ENCODE measurements around the gene FOXF1. TPM values are rescaled to one million over a fixed set of nuclear protein-coding genes. Genes with fewer than 3 reads are reported as not detected.

The FOXF1 gene
- total and polyA plus RNA-seq, 8 donors: 21.7 to 51.1 (median 41.0) TPM

GRCh38 chr16:86465434-86465833, 44.9 kb upstream of the FOXF1 start:
- no peak for TF ChIP-seq CTCF (IDR thresholded peaks at IDR 0.05)
- Histone ChIP-seq H3K9me3 (peaks cover 0 to 12% of the 10 kb centered on the region in 2 donors), H3K4me3 (no peak overlapping the region), H3K36me3 (no peaks in the 10 kb centered on the region), H3K4me1 (no peaks in the 10 kb centered on the region), H3K27me3 (no peaks in the 10 kb centered on the region), H3K27ac (no peak overlapping the region)
- intact Hi-C loops (cut with DNase I): no loop called here
- DNase-seq (no peak), ATAC-seq (no peak)

- Histone ChIP-seq H3K36me3 (no peaks in the 10 kb centered on the region), H3K9me3 (peaks cover 0 to 1% of the 10 kb centered on the region in 2 donors), H3K27ac (no peak overlapping the region), H3K27me3 (no peaks in the 10 kb centered on the region), H3K4me3 (no peak overlapping the region), H3K4me1 (no peaks in the 10 kb centered on the region)
- ATAC-seq (no peak), DNase-seq (no peak)
- intact Hi-C loops (cut with DNase I): no loop called here
- TF ChIP-seq CTCF (IDR thresholded peaks at IDR 0.05): no peak
Observed at GRCh38 chr16:86466696-86467406, 43.5 kb upstream of the FOXF1 start.

- H3K36me3 ChIP-seq: no peaks in the 10 kb centered on the region
- peaks cover 0 to 5% of the 10 kb centered on the region in 2 donors for H3K9me3 ChIP-seq
- H3K27ac ChIP-seq: no peak overlapping the region
- H3K4me1 ChIP-seq: no peaks in the 10 kb centered on the region
- no peak overlapping the region for H3K4me3 ChIP-seq
- H3K27me3 ChIP-seq: no peaks in the 10 kb centered on the region
- no peak for TF ChIP-seq CTCF (IDR thresholded peaks at IDR 0.05)
- ATAC-seq (no peak), DNase-seq (no peak)
- intact Hi-C loops (cut with DNase I): no loop called here
Observed at GRCh38 chr16:86467490-86467889, 42.8 kb upstream of the FOXF1 start.

GRCh38 chr16:86470964-86471363, 39.4 kb upstream of the FOXF1 start:
- DNase-seq (no peak), ATAC-seq (no peak)
- TF ChIP-seq CTCF (IDR thresholded peaks at IDR 0.05): no peak
- H3K4me1 ChIP-seq: no peaks in the 10 kb centered on the region
- intact Hi-C loops (cut with DNase I): no loop called here
- H3K27ac ChIP-seq: no peak overlapping the region
- H3K36me3 ChIP-seq: no peaks in the 10 kb centered on the region
- H3K4me3 ChIP-seq: no peak overlapping the region
- H3K27me3 ChIP-seq: peaks cover 0 to 10% of the 10 kb centered on the region in 2 donors
- H3K9me3 ChIP-seq: peaks cover 0 to 3% of the 10 kb centered on the region in 2 donors

GRCh38 chr16:86471896-86472295, 38.4 kb upstream of the FOXF1 start:
- peaks cover 0 to 17% of the 10 kb centered on the region in 2 donors for H3K27me3 ChIP-seq
- H3K27ac ChIP-seq: no peak overlapping the region
- no peak for ATAC-seq

More at GRCh38 chr16:86471896-86472295, 38.4 kb upstream of the FOXF1 start:
- TF ChIP-seq CTCF (IDR thresholded peaks at IDR 0.05): no peak
- DNase-seq: no peak
- Histone ChIP-seq H3K9me3 (peaks cover 0 to 3% of the 10 kb centered on the region in 2 donors), H3K4me1 (peaks cover 0 to 2% of the 10 kb centered on the region in 2 donors), H3K4me3 (no peak overlapping the region), H3K36me3 (no peaks in the 10 kb centered on the region)
- intact Hi-C loops (cut with DNase I): no loop called here
